HL-60/S4 treated with retinoic acid at 250 ng/mL for 4 days and 3 days (cell line): ENCODE measurements around the gene DDX23.

Experiments
- in situ Hi-C: fragments of 300-500 bp; cut with MboI; formaldehyde crosslinking; loops from 2 replicates; pipeline ENCODE4 v1.7.0; 2022; ENCODE audit warnings: low sequenced_read_pairs

Gene DDX23

DNA sequence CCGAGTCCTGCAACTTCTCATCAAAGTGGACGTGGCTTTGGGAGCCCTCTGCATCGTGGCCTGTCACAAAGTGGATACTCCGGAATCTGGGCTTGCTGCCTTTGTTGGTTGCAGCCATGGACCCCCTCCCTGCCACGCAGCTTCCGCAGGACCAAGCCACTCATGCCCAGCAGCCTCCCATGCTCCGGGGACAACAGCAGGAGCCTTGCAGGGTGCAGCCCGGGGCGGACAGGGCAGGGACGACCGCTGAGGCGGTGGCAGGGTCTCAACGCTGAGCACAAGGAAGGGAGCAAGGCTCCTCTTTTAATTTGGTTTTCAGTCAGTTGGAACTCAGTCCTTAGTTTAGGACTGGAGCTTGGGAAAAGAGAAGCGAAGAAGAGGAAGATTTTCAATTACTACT is 51.0 kb downstream of the DDX23 start:
- in situ Hi-C loops, result no loop called here

DNA sequence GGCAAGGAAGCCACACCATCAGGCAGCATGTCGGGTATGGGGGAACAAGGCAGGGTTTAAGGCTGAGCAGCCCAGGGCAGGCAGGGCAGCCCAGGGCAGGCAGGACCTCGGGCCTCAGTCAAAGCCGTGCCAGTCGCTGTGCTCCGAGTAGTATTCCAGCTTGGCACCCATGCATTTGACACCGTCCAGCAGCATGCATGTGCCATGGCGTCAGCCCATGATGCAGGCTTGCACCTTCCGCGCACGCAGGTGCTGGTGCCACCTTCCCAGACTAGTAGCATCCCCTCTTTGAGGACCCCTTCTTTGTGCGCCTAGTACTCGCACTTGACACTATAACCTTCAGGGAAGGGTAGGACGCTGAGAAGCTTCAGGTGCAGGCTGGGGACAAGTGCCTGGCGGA is 51.5 kb downstream of the DDX23 start:
- in situ Hi-C loops, result no loop called here

DNA sequence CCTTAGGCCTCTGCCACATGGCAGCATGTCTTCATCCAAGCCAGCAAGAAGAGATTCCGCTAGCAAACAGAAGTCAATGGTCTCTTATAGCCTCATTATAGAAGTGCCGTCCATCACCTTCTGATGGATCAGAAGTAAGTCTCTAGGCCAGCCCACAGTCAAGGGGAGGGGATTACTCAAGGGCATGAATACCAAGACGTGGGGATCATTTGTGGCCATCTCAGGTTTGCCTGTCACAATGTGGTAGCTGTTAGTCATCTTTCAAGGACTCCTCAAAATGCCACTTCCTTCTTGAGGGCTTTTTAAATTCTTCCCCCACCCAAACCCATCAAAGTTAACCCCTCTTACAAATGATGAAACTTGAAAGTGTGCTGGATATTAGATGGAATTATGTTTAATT is 55.0 kb downstream of the DDX23 start:
- in situ Hi-C loops, result loop anchor here (5.0 kb wide), 1 partner anchor 50 kb away; no protein-coding TSS in a partner anchor

DNA sequence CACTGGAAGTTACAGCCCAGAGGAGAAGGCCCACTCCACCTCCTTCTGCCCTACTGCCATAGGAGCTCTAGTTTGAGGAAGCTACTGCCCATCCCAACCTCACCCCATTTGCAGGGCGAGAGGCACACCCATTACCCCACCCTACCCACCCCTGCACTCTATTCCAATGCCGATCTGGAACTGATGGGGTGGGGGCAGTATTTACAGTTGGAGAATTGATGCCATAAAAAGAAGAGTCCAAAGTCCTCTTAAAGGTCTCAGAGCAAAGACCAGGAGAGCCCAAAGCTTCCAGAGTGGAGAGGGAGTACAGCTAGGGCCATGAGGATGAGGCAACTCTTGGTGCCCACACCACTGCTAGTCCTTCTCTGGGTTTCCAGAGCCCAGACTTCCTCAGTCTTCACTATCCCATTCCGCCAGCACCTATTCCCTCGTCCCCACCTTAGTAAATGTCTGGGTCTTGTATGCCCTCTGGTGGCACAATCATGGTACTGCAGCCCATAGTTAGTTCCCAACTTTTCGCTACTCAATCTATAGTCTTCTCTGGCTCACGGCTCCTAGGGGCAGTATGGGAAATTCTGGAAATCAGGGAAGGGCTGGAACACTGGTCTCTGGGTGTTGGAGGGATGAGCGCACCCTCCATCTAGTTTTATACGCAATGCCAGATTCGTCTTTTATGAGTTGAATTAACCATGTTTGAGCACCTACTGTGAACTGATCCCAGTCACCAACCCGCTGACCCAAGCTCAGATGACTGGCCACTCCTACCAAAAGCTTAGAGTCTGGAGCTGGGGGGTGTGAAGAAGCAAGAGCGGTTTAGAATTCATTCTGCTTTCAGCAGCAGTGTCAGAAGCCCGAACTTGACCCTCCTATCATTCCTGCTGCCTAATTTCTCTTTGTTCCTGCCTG is 56.2 kb downstream of the DDX23 start:
- in situ Hi-C loops, result loop anchor here (5.0 kb wide), 1 partner anchor 49 kb away; no protein-coding TSS in a partner anchor

DNA sequence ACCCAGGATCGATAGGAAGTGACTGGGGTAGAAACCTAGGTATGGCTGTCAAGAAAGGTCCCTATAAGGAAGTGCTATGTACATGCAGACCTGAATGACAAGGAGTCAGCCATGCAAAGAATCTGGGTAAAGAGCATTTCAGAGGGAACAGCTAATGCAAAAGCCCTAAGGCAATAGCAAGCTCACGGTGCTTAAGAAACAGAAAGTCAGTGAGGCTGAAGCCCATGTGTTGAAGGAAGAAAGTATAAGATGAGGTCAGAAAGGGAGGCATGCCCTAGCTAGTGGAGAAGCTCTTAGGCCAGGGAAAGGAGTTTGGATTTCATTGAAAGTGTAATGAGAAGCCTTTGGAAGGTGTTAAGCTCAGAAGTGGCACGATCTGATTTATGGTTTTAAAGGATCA is 57.1 kb downstream of the DDX23 start:
- in situ Hi-C loops, result loop anchor here (5.0 kb wide), 1 partner anchor 48 kb away; no protein-coding TSS in a partner anchor

DNA sequence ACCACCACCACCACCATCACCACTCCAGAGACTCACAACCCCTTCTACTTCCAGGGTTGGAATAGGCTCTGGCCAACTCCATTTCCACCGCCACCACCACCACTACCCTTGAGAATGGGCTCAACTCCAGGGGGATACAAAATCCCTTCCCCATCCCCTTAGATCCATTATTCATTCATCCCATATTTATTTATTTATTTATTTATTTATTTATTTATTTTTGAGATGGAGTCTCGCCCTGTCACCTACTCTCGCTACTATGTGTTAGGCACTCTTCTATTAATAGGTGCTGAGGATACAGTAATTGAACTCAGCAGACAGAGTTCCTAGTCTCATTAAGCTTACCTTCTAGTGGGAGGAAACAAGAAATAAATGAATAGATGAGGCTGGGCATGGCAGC is 58.3 kb downstream of the DDX23 start:
- in situ Hi-C loops, result no loop called here

DNA sequence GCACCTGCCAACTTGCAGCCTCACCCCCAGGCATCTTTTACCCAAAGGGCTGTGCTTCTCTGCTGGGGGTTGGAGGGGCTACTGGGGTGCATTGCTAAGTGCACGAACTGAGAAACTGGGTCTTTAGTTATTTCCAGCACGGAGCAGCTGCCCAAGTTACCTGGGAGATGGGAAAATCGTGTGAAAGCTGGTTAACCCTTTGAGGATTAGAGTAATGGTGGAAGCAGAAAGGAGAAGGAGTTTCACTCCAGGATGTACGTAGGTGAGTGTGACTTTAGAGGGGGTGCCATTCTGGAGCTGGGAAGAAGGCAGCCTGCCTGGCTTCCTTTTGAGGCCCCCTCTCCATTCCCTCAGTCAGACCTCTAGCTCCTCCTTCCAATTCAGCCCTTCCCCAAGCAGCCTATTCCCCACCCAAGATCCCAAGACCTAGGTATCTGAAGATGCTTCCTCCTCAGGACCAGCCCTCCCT is 62.1 kb downstream of the DDX23 start:
- in situ Hi-C loops, result no loop called here

DNA sequence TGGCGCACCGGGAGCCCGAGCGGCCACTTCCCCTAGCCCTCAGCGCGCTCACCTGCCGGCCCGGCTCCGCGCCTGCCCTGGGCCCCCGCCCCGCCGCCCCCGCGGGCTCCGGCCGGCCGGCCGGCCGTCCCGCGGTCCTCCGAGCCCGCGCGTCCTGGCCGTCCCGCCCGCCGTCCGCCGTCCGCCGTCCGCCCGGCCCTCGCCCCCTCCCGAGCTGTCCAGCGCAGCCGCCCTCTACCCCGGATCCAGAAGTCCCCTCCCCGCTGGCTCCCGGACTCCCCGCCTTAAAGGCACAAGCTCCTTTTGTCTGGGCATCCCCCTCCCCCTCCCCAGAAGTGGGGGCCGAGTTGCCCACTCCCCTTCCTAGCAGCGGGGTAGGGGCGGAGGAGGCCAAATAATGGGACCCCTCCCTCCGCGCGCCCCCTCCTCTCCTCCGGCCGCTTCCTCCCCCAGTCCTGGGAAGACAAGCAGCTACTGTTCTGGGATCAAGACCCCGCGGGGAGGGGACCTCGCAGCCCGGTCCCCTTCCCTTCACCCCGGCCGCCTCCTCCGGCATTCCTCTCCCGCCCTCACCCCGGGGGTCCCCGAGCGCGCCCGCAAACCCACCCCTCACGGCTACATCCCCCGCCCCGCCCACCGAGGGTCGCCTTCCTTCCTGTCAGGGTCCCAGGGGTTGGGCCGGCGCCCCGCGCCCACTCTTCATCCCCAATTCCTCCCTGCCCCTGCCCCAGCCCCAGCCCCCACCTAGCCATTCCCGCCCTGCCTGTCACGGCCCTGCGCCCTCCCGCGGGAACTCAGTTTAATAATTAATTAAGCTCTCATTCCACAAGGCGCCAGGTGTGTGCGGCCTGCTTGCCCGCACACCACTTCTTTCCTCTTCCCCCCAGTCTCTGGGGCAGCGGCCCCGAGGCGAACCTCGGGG is 62.8 kb downstream of the DDX23 start, which contains the start of gene ADCY6:
TSS of gene ADCY6 (minus strand) at position 236 of the 922 bp plus-strand sequence. CDS start 5,655 bp downstream, outside the sequence.
- in situ Hi-C loops, result no loop called here

DNA sequence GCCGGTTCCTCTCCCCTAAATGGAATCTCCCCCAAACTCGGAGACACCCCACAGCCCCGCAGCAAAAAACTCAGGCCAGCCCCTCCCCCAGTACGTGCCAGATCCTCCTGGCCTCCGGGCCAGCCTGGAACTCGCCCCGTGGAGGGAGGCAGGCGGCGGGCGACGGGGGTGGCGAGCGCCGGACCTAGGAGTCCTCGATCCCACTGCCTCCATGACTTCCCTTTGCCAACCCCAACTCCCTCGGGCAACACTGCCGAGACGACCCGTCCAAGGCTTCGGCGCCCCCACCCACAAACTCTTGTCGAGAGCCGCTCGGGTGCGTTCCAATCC is 63.5 kb downstream of the DDX23 start:
- in situ Hi-C loops, result no loop called here

DNA sequence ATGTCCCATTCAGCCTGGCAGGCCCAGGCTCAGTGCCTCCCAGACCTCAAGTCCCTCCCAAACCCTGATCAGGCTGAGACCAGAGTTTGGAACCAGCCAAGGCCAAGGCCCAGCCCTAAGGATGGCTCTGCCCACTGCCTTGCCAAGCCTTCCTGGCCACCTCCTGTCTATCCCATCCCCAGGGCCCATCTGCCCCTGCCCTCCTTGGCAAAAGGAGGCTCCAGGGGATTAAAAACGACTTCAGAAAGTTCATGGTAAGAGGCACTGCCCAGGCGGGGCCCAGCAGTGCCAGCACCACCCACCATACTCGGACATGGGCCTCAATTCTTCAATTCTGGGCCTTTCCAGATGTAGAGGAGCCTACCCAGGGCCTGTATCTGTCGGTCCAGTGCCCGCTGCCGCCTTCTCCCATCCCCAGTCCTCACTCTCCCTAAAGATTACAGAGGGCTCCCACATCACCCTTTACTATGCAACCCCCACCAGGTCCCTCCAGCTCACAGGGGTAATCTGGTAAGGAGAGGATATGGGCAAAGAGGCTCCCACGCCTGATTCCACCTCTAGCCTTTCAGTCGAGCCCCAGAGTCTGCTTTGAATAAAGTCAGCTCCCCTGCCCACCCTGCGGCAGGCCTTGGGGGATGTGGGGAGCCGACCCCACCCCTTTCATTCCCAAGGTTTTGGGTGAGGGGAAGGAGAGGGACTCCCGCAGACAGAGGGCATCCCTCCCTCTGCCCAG is 64.0 kb downstream of the DDX23 start:
- in situ Hi-C loops, result no loop called here

DNA sequence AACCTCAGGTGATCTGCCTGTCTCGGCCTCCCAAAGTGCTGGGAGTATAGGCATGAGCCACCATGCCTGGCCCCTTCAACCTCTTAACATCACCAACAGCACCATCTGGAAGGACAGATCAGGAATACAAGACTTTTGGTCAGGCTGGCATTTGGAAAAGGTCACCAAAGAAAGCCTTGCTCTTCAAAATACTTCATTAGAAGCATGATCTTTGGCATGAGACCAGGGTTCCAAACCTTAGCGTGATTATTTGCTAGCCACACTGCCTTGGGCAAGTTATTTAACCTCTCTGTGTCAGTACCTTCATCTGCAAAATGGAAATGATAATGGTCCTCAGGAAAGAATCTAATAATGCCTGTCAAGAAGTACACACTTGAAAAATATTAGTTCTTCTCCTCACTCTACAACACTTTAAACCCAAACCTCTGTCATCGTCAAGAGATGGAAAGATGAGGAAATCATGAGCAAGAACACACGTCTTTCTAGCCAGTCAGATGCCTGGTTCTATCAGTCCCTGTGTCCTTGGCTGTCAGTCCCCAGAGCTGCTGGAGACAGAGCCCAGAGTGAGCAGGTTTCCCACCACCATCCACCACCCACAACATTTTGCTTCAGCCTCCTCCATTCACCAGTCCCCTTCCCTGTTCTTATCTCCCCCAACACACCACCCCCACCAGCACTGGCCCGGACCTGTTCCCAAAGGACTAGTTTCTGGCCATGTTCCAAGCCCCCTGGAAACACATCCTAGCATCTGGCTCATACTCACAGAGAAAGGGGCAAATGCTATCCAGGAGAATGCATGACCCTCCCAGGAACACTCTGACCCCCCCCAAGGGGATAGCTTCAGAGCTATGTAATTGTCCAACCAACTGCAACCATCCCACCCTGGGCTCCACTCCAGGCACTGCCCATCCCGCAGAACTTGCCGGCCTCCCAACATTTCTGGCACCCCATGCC is 65.1 kb downstream of the DDX23 start:
- in situ Hi-C loops, result no loop called here

DNA sequence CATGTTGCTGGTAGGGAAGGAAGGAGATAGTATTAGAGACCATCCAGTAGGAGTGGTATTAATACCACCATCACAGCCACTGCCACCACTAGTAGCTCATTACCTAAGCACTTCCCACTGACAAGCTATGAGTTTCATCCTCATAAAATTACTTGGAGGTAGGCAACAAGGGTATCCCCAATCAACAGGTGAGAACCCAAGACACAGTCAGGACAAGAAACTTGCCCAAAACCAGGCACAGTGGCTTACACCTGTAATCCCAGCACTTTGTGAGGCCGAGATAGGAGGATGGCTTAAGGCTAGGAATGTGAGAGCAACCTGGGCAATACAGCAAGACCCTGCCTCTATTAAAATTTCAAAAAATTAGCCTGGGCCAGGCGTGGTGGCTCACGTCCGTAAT is 68.5 kb downstream of the DDX23 start:
- in situ Hi-C loops, result no loop called here

DNA sequence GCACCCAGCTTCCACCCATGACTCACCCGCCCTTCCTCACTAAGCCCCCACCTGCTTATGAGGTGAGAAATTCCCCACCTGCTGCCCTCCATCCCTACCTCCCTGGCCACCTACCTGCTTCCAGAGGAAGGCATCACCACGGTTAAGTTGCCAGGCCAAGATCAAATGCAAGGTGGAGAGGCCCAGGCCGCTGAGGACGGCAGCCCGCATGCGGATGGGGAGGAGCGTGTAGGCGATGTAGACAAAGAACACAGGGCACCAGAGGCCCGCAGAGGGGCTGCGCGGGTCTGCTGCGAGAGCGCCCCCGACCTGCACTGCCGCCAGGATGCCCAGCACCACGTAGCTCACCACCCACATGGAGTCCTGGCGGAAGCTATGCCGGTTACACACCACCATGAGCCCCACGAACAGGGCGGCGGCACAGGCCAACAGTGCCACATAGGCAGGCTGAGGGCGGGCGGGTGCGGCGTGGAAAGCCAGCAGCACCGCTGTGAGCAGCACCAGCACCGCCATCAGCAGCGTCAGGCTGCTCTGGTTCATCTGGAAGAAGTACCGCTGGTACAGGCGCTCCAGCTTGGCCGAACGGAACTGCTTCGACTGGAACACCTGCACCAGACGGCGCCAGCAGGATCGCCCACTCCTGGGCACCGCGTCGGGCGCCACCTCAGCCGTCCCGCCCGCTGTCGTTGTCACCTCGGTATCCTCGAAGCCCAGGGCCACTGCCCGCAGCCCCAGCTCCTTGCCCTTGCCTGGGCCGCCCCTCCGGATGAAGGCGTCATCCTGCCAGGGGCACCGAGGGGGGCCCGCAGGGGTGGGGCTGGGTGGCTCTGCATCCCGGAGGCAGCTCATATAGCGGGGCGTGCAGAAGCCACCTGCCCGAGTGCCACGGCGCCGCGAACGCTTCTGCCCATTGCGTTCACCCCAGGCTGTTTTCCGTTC is 69.2 kb downstream of the DDX23 start:
- in situ Hi-C loops, result no loop called here

DNA sequence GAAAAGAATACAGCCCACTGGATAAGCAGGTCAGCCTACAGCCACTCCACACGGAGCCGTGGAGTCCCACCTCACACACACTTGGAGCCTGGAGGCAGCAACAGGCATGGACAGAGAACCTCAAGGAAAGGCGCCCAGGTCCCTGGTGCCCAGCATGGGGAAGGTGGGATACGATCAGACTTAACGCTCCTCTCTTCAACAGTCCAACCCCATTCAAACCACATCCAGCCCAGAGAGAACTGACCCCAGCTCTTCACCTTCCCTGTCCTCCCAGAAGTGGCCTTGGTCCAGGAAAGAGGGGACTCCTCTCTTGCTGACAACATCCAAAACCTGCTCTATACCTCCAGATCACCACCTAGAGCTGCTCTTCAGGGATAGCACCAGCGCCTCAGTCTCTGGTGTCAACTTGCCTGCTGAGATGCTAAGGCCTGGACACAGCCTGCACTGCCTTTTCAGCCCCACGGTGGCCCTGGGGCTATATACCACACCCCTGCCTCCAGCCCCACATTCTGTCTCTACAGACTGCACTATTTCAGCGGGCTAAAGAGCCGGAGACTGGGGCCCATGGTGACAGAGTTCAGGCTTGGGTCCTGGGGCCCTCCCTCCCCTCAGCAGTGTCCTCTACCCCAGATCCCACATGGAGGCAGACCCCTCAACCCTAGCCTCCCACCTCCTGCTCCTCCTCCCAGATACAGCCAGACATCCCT is 70.1 kb downstream of the DDX23 start:
- in situ Hi-C loops, result no loop called here

DNA sequence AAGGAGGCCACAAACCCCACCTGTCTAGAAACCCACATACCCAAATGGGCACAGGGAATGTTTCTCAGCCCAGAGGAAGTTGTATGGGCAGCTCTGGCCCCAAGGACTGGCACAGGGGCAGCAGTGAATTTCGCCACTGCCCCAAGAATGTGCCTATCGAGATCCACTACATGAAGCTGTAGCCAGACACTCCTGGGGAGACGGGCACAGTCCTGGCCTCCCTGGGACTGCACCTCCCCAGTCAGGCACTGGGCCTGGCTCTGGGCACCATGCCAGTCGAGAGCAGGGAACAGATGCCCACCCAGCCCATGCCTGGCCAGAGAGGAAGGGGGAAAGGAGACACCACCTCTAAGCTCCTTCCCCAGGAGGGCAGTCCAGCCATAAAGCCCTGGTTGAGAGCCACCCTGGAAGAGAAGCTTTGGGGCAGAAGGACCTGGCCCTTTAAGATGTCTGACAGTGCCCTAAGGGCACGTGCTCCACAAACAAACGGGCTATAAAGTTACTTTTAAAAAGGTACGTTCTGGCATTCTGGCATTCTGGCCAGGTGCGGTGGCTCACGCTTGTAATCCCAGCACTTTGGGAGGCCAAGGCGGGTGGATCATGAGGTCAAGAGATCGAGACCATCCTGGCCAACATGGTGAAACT is 71.5 kb downstream of the DDX23 start:
- in situ Hi-C loops, result no loop called here

DNA sequence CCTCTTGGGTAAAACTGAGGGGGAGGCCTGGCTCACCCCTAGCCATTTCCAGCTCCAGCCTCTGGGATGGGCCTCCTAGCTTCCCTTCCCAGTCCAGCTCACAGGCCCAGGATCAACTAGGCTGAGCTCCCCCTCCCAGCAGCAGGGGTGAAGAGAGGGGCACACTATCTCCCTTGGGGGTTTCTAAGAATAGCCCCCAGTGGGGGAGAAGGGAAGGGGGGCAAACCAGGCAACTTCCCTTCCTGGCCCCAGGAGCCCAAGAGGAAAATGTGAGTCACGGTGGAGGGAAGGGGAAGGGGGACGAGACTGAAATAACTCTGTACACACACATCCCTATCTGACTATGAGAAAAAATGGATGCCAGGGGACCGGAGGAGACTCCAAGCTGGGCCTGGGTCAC is 72.1 kb downstream of the DDX23 start:
- in situ Hi-C loops, result no loop called here
